Measurements from ENCODE around the gene L3MBTL1.

DNA sequence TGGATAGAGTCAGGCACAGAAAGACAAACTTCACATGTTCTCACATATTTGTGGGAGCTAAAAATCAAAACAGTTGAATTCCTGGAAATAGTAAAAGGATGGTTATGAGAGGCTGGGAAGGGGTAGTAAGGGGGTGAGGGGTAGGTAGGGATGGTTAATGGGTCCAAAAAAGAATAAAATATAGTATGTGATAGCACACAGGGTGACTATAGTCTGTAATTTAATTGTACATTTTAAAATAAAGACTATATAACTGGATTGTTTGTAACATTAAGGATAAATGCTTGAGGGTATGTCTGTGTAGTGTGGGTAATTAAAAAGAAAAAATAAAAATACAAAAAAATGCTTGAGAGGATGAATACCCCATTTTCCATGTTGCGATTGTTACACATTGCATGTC is 39.9 kb upstream of the L3MBTL1 start:
- TF ChIP-seq POLR2A (IDR thresholded peaks at IDR 0.05; ENCODE audit: low read length) (no peak), GATA1 (IDR thresholded peaks at IDR 0.05; ENCODE audit: low read depth, low read length) (no peak)

Measured in erythroblast (primary cell).